GM23338 (cell line): Measurements from ENCODE around the gene PIM3. TPM values are rescaled to one million over a fixed set of nuclear protein-coding genes. Genes with fewer than 3 reads are reported as not detected.

Experiments used
- ATAC-seq: fragments of 200-7000 bp; cut with Tn5 transposase; 3 replicates; pipeline ENCODE4 v1.9.1; 2020
- DNase-seq: peaks from one replicate; pipeline ENCODE4 v3.0.0-alpha.2; 2015; ENCODE audit warnings: low spot score
- H2AFZ ChIP-seq: fragments of 200-600 bp; sonication (generic); 2 replicates; pipeline ENCODE4 v1.8.0; 2016; ENCODE audit warnings: antibody characterized with exemption, mild to moderate bottlenecking, moderate library complexity
- H3F3A ChIP-seq: fragments of 200-600 bp; sonication (generic); replicated peaks from 2 replicates; pipeline ENCODE4 v1.8.0; 2017; ENCODE audit warnings: antibody characterized with exemption, mixed run types, low read depth
- H3K27ac ChIP-seq: fragments of 200-600 bp; sonication (generic); 2 replicates; pipeline ENCODE4 v1.6.1; 2016; ENCODE audit warnings: low read depth
- H3K27me3 ChIP-seq: fragments of 200-600 bp; sonication (generic); 2 replicates; pipeline ENCODE4 v1.8.0; 2016; ENCODE audit warnings: mild to moderate bottlenecking, mixed run types, moderate library complexity; ENCODE audit not compliant: insufficient read depth
- H3K36me3 ChIP-seq: fragments of 200-600 bp; sonication (generic); 2 replicates; pipeline ENCODE4 v1.8.0; 2016; ENCODE audit warnings: mild to moderate bottlenecking; ENCODE audit not compliant: insufficient read depth
- H3K4me1 ChIP-seq: fragments of 200-600 bp; sonication (generic); 2 replicates; pipeline ENCODE4 v1.8.0; 2016; ENCODE audit warnings: mild to moderate bottlenecking, moderate library complexity; ENCODE audit not compliant: insufficient read depth
- H3K4me2 ChIP-seq: fragments of 200-600 bp; sonication (generic); 2 replicates; pipeline ENCODE4 v1.7.1; 2017; ENCODE audit warnings: mixed run types
- H3K4me3 ChIP-seq: fragments of 200-600 bp; sonication (generic); 2 replicates; pipeline ENCODE4 v1.6.1; 2016; ENCODE audit warnings: mixed run types
- H3K79me2 ChIP-seq: fragments of 200-600 bp; sonication (generic); replicated peaks from 2 replicates; pipeline ENCODE4 v1.8.0; 2017; ENCODE audit warnings: mild to moderate bottlenecking; ENCODE audit not compliant: insufficient read depth
- H3K9me2 ChIP-seq: fragments of 200-600 bp; sonication (generic); 2 replicates; pipeline ENCODE4 v1.8.0; 2017; ENCODE audit not compliant: insufficient read depth
- H4K20me1 ChIP-seq: fragments of 200-600 bp; sonication (generic); replicated peaks from 2 replicates; pipeline ENCODE4 v1.8.0; 2017; ENCODE audit warnings: mild to moderate bottlenecking; ENCODE audit not compliant: insufficient read depth
- H3K27ac Mint-ChIP-seq: 2 replicates; pipeline ENCODE4 v1.8.0; 2020; ENCODE audit warnings: inconsistent platforms, mild to moderate bottlenecking, moderate library complexity, mixed read lengths
- H3K27me3 Mint-ChIP-seq: 3 replicates; pipeline ENCODE4 v1.8.0; 2022; ENCODE audit warnings: low read depth, mild to moderate bottlenecking, moderate library complexity, mixed read lengths, inconsistent platforms; ENCODE audit not compliant: insufficient read depth, poor library complexity
- H3K36me3 Mint-ChIP-seq: 3 replicates; pipeline ENCODE4 v1.8.0; 2021; ENCODE audit warnings: low read depth, mild to moderate bottlenecking, inconsistent platforms, moderate library complexity, mixed read lengths
- H3K4me1 Mint-ChIP-seq: 3 replicates; pipeline ENCODE4 v1.8.0; 2020; ENCODE audit warnings: mild to moderate bottlenecking, inconsistent platforms, mixed read lengths
- H3K4me3 Mint-ChIP-seq: 3 replicates; pipeline ENCODE4 v1.8.0; 2021; ENCODE audit warnings: moderate library complexity, mild to moderate bottlenecking, inconsistent platforms, mixed read lengths
- H3K9me3 Mint-ChIP-seq: 3 replicates; pipeline ENCODE4 v1.8.0; 2020; ENCODE audit warnings: moderate library complexity, mild to moderate bottlenecking, inconsistent platforms, mixed read lengths
- EZH2 ChIP-seq: fragments of 200-600 bp; sonication (generic); IDR thresholded peaks from one replicate; pipeline ENCODE4 v1.8.0; 2017; ENCODE audit warnings: antibody characterized with exemption, mild to moderate bottlenecking, low read depth; ENCODE audit not compliant: unreplicated experiment
- EZH2phosphoT487 ChIP-seq: fragments of 200-600 bp; sonication (generic); IDR thresholded peaks from one replicate; pipeline ENCODE4 v1.8.1; 2018; ENCODE audit warnings: antibody characterized with exemption; ENCODE audit not compliant: unreplicated experiment
- JUNB ChIP-seq: IDR thresholded peaks from one replicate; pipeline ENCODE4 v1.6.1; 2016; ENCODE audit warnings: antibody characterized with exemption; ENCODE audit not compliant: unreplicated experiment
- POLR2AphosphoS5 ChIP-seq: IDR thresholded peaks from 2 replicates; pipeline ENCODE4 v1.6.1; 2016; ENCODE audit warnings: antibody characterized with exemption, low read depth
- REST ChIP-seq: IDR thresholded peaks from one replicate; pipeline ENCODE4 v1.6.1; 2018; ENCODE audit warnings: antibody characterized with exemption; ENCODE audit not compliant: unreplicated experiment
- ZNF331 ChIP-seq: fragments of 250-450 bp; sonication (Bioruptor Pico); IDR thresholded peaks from 2 replicates; pipeline ENCODE4 v1.5.0; 2020; ENCODE audit warnings: low read depth, mild to moderate bottlenecking, moderate library complexity
- polyA plus RNA-seq: library from polyadenylated mRNA; unstranded; fragments of >200 nt; fragmentation: Nextera tagmentation; extraction: Ambion mirVana; gene quantifications from 2 replicates; pipeline ENCODE4 v1.2.1, GENCODE V29; 2016
- total RNA-seq: library from RNA; depleted of rRNA; stranded (reverse); fragments of >200 nt; shearing (Covaris generic); gene quantifications from 2 replicates; pipeline ENCODE4 v1.2.3, GENCODE V29; 2014
- TF ChIP-seq, protein P1 (sequence below): IDR thresholded peaks from 2 replicates; pipeline ENCODE4 v1.6.1; 2016; ENCODE audit warnings: antibody characterized with exemption
- TF ChIP-seq, protein P2 (sequence below): fragments of 250-450 bp; sonication (Bioruptor Pico); IDR thresholded peaks from 2 replicates; pipeline ENCODE4 v1.5.0; 2020; ENCODE audit warnings: mild to moderate bottlenecking, moderate library complexity

Gene PIM3
- total and polyA plus RNA-seq, 2 experiments from 2014 or later = 17.7 to 37.3 TPM

DNA sequence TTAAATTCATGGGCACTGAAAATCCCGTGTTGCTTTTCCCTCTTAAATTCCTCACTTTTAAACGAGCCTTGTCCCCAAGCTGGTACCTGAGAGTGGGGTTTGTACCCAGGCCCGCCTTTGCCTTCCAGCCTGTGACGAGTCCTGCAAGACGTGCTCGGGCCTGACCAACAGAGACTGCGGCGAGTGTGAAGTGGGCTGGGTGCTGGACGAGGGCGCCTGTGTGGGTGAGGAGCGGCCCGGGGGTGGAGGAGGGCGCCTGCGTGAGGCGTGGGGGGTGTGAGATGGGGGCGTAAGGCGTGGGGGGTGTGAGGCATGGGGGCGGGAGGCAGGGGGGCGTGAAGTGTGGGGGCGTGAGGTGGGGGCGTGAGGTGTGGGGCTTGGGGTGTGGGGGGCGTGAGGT lies 38.1 kb upstream of the PIM3 start:
- Histone ChIP-seq H3K79me2 (peaks cover 2% of the 10 kb centered on the region; the same call in 1 of the 2 replicates), H3F3A (no peaks in the 10 kb centered on the region; the same call in 1 of the 2 replicates), H3K4me3 (no peak overlapping the region), H3K9me2 (no peaks in the 10 kb centered on the region), H3K36me3 (no peaks in the 10 kb centered on the region), H3K4me2 (no peak overlapping the region), H3K27ac (no peak overlapping the region), H4K20me1 (no peaks in the 10 kb centered on the region), H3K4me1 (no peaks in the 10 kb centered on the region; the same call in 1 of the 2 replicates), H3K27me3 (no peaks in the 10 kb centered on the region), H2AFZ (no peak overlapping the region)
- peaks cover 4% of the 10 kb centered on the region; the same call in 2 of the 3 replicates for H3K36me3 Mint-ChIP-seq
- no peak overlapping the region for H3K4me3 Mint-ChIP-seq
- ATAC-seq = no peak
- H3K27me3 Mint-ChIP-seq = peaks cover 11% of the 10 kb centered on the region
- TF ChIP-seq, protein P1, sequence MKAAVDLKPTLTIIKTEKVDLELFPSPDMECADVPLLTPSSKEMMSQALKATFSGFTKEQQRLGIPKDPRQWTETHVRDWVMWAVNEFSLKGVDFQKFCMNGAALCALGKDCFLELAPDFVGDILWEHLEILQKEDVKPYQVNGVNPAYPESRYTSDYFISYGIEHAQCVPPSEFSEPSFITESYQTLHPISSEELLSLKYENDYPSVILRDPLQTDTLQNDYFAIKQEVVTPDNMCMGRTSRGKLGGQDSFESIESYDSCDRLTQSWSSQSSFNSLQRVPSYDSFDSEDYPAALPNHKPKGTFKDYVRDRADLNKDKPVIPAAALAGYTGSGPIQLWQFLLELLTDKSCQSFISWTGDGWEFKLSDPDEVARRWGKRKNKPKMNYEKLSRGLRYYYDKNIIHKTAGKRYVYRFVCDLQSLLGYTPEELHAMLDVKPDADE = no peak
- TF ChIP-seq ZNF331 (no peak), REST (no peak), EZH2phosphoT487 (no peak), JUNB (no peak), EZH2 (no peak), POLR2AphosphoS5 (no peak)
- TF ChIP-seq, protein P2, sequence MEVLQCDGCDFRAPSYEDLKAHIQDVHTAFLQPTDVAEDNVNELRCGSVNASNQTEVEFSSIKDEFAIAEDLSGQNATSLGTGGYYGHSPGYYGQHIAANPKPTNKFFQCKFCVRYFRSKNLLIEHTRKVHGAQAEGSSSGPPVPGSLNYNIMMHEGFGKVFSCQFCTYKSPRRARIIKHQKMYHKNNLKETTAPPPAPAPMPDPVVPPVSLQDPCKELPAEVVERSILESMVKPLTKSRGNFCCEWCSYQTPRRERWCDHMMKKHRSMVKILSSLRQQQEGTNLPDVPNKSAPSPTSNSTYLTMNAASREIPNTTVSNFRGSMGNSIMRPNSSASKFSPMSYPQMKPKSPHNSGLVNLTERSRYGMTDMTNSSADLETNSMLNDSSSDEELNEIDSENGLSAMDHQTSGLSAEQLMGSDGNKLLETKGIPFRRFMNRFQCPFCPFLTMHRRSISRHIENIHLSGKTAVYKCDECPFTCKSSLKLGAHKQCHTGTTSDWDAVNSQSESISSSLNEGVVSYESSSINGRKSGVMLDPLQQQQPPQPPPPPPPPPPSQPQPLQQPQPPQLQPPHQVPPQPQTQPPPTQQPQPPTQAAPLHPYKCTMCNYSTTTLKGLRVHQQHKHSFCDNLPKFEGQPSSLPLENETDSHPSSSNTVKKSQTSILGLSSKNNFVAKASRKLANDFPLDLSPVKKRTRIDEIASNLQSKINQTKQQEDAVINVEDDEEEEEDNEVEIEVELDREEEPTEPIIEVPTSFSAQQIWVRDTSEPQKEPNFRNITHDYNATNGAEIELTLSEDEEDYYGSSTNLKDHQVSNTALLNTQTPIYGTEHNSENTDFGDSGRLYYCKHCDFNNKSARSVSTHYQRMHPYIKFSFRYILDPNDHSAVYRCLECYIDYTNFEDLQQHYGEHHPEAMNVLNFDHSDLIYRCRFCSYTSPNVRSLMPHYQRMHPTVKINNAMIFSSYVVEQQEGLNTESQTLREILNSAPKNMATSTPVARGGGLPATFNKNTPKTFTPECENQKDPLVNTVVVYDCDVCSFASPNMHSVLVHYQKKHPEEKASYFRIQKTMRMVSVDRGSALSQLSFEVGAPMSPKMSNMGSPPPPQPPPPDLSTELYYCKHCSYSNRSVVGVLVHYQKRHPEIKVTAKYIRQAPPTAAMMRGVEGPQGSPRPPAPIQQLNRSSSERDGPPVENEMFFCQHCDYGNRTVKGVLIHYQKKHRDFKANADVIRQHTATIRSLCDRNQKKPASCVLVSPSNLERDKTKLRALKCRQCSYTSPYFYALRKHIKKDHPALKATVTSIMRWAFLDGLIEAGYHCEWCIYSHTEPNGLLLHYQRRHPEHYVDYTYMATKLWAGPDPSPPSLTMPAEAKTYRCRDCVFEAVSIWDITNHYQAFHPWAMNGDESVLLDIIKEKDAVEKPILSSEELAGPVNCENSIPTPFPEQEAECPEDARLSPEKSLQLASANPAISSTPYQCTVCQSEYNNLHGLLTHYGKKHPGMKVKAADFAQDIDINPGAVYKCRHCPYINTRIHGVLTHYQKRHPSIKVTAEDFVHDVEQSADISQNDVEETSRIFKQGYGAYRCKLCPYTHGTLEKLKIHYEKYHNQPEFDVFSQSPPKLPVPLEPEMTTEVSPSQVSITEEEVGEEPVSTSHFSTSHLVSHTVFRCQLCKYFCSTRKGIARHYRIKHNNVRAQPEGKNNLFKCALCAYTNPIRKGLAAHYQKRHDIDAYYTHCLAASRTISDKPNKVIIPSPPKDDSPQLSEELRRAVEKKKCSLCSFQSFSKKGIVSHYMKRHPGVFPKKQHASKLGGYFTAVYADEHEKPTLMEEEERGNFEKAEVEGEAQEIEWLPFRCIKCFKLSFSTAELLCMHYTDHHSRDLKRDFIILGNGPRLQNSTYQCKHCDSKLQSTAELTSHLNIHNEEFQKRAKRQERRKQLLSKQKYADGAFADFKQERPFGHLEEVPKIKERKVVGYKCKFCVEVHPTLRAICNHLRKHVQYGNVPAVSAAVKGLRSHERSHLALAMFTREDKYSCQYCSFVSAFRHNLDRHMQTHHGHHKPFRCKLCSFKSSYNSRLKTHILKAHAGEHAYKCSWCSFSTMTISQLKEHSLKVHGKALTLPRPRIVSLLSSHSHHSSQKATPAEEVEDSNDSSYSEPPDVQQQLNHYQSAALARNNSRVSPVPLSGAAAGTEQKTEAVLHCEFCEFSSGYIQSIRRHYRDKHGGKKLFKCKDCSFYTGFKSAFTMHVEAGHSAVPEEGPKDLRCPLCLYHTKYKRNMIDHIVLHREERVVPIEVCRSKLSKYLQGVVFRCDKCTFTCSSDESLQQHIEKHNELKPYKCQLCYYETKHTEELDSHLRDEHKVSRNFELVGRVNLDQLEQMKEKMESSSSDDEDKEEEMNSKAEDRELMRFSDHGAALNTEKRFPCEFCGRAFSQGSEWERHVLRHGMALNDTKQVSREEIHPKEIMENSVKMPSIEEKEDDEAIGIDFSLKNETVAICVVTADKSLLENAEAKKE (CRISPR knock-in tag) = no peak
- H3K4me1 Mint-ChIP-seq = peaks cover 19% of the 10 kb centered on the region
- no peak overlapping the region for H3K27ac Mint-ChIP-seq
- no peaks in the 10 kb centered on the region for H3K9me3 Mint-ChIP-seq
- DNase-seq = no peak
